Endothelial cell of umbilical vein (primary cell): ENCODE data around the gene LAMA4. TPM values are rescaled to one million over a fixed set of nuclear protein-coding genes. Genes with fewer than 3 reads are reported as not detected.

Source experiments
- BruUV-seq: library from RNA; stranded (reverse); fragments of 400-500 nt; replicated peaks from 2 replicates; lab custom pipeline; 2021; lab: Mats Ljungman, UMichigan
- CTCF ChIA-PET: fragments of 300-600, 350-600 bp; sonication (Branson Sonifier 250); formaldehyde crosslinking; loops from one replicate; lab custom pipeline; 2021; ENCODE audit warnings: antibody characterized with exemption, inconsistent platforms; lab: Charles Lee
- POLR2A ChIA-PET: fragments of 300-600, 350-600 bp; sonication (Branson Sonifier 250); formaldehyde crosslinking; loops from one replicate; lab custom pipeline; 2021; ENCODE audit warnings: antibody characterized with exemption, inconsistent platforms; lab: Charles Lee
- DNase-seq: peaks from one replicate; pipeline ENCODE4 v3.0.0-alpha.2; 2011; ENCODE audit warnings: low read depth, low spot score
- FAIRE-seq: peaks from 2 replicates; lab custom pipeline; 2011; peaks lifted over from hg19 to GRCh38; lab: Jason Lieb, UNC
- H2AFZ ChIP-seq: 2 replicates; pipeline ENCODE4 v1.6.0; 2012; ENCODE audit warnings: low read depth, low read length, control low read depth, inconsistent platforms
- H3K27ac ChIP-seq: 2 replicates; pipeline ENCODE4 v1.5.1; 2011; ENCODE audit warnings: low read depth, mild to moderate bottlenecking, control low read depth, low read length, moderate library complexity; ENCODE audit not compliant: insufficient read depth
- H3K27me3 ChIP-seq, 2 experiments: 2 replicates each; pipeline versions ENCODE4 v1.6.0 to v1.6.1; 2011; ENCODE audit warnings: low read length in 2 of 2, mixed read lengths in 1 of 2; ENCODE audit not compliant: control insufficient read depth in 2 of 2, insufficient read depth in 2 of 2
- H3K36me3 ChIP-seq, 2 experiments: 2 replicates in 1 of 2; 3 replicates in 1 of 2; pipeline ENCODE4 v1.5.1; 2011; ENCODE audit warnings: low read length in 2 of 2, mild to moderate bottlenecking in 1 of 2, moderate library complexity in 1 of 2; ENCODE audit not compliant: control insufficient read depth in 2 of 2, insufficient read depth in 2 of 2; ENCODE audit errors: extremely low read depth in 1 of 2
- H3K4me1 ChIP-seq: 3 replicates; pipeline ENCODE4 v1.5.1; 2011; ENCODE audit warnings: mild to moderate bottlenecking, low read length; ENCODE audit not compliant: control insufficient read depth, insufficient read depth; ENCODE audit errors: extremely low read depth
- H3K4me2 ChIP-seq: 2 replicates; pipeline ENCODE4 v1.6.1; 2011; ENCODE audit warnings: low read length, control low read depth, mixed read lengths; ENCODE audit not compliant: insufficient read depth
- H3K4me3 ChIP-seq, 3 experiments: fragments of 200-600 bp in 1 of 3; sonication (generic), shearing (Covaris generic) in 1 of 3; replicated peaks in 1 of 3; 2 replicates each; pipeline ENCODE4 v1.5.1; 2011 to 2016; ENCODE audit warnings: control low read depth in 3 of 3, low read length in 3 of 3, mild to moderate bottlenecking in 2 of 3, inconsistent platforms in 1 of 3, low read depth in 1 of 3, moderate library complexity in 1 of 3; ENCODE audit not compliant: insufficient read depth in 1 of 3
- H3K79me2 ChIP-seq: 2 replicates; pipeline ENCODE4 v1.6.0; 2012; ENCODE audit warnings: low read length, inconsistent platforms; ENCODE audit not compliant: control insufficient read depth, insufficient read depth
- H3K9ac ChIP-seq: replicated peaks from 2 replicates; pipeline ENCODE3; 2011; ENCODE audit warnings: low read length, control low read depth; ENCODE audit not compliant: insufficient read depth; ENCODE audit errors: extremely low read depth
- H3K9me1 ChIP-seq: replicated peaks from 3 replicates; pipeline ENCODE4 v1.6.0; 2011; ENCODE audit warnings: mild to moderate bottlenecking, low read length; ENCODE audit not compliant: control insufficient read depth, insufficient read depth; ENCODE audit errors: extremely low read depth
- H3K9me3 ChIP-seq: replicated peaks from 2 replicates; pipeline ENCODE4 v1.5.1; 2012; ENCODE audit warnings: low read length, inconsistent platforms; ENCODE audit not compliant: control insufficient read depth, insufficient read depth
- H4K20me1 ChIP-seq: replicated peaks from 2 replicates; pipeline ENCODE3; 2011; ENCODE audit warnings: mild to moderate bottlenecking, low read length; ENCODE audit not compliant: control insufficient read depth, insufficient read depth; ENCODE audit errors: extremely low read depth
- CTCF ChIP-seq, 2 donors: IDR thresholded peaks; 1 replicate in 1 of 2; 2 replicates in 1 of 2; pipeline ENCODE4 v1.5.1; 2011; ENCODE audit warnings: low read length in 2 of 2, mild to moderate bottlenecking in 2 of 2, moderate library complexity in 2 of 2, control low read depth in 1 of 2, inconsistent platforms in 1 of 2, low read depth in 1 of 2; ENCODE audit not compliant: insufficient read depth in 1 of 2; ENCODE audit errors: extremely low read depth in 1 of 2
- EZH2 ChIP-seq: IDR thresholded peaks from 2 replicates; pipeline ENCODE4 v1.6.1; 2012; ENCODE audit warnings: borderline replicate concordance, low read depth, mild to moderate bottlenecking, moderate library complexity, low read length, inconsistent platforms; ENCODE audit not compliant: severe bottlenecking
- FOS ChIP-seq: IDR thresholded peaks from 2 replicates; pipeline ENCODE4 v1.6.1; 2011; ENCODE audit warnings: mild to moderate bottlenecking, low read length, moderate library complexity, borderline replicate concordance; ENCODE audit not compliant: insufficient read depth
- GATA2 ChIP-seq: IDR thresholded peaks from 2 replicates; pipeline ENCODE4 v1.7.0; 2011; ENCODE audit warnings: low read depth, mild to moderate bottlenecking, moderate library complexity, mixed read lengths, low read length; ENCODE audit not compliant: insufficient read length, insufficient read depth
- MYC ChIP-seq: IDR thresholded peaks from one replicate; pipeline ENCODE4 v1.6.1; 2011; ENCODE audit warnings: mild to moderate bottlenecking, low read depth, low read length
- POLR2A ChIP-seq: IDR thresholded peaks from 2 replicates; pipeline ENCODE4 v1.6.1; 2012; ENCODE audit warnings: low read depth, mild to moderate bottlenecking, control low read depth, low read length
- POLR2AphosphoS5 ChIP-seq: IDR thresholded peaks from 2 replicates; pipeline ENCODE4 v1.6.1; 2012; ENCODE audit warnings: low read depth, mild to moderate bottlenecking, control low read depth, low read length, moderate library complexity; ENCODE audit not compliant: insufficient read depth
- dilution Hi-C: fragments of 300-500 bp; cut with MboI; formaldehyde crosslinking; loops from one replicate; pipeline ENCODE4 v1.15.0; 2019; ENCODE audit warnings: low sequenced_read_pairs; ENCODE audit not compliant: extremely low pct_ligation_motif_present
- intact Hi-C: fragments of 100-400 bp; cut with micrococcal nuclease; formaldehyde crosslinking; loops from one replicate; pipeline ENCODE4 v1.10.0; 2022
- polyA plus RNA-seq, 4 experiments: library from polyadenylated mRNA; depleted of rRNA in 3 of 4; stranded (reverse) in 3 of 4; unstranded in 1 of 4; fragments of >200 nt; gene quantifications; 2 replicates each; pipeline versions ENCODE4 v1.2.1 to v1.2.3, GENCODE V29; 2011 to 2012; ENCODE audit warnings: missing spikeins in 1 of 4
- total RNA-seq: library from RNA; stranded (reverse); gene quantifications from 2 replicates; pipeline ENCODE4 v1.2.3, GENCODE V29; 2021
- TF ChIP-seq, protein P1 (sequence below): IDR thresholded peaks from 2 replicates; pipeline ENCODE4 v1.6.1; 2011; ENCODE audit not compliant: insufficient read depth, insufficient read length

The LAMA4 gene
- total and polyA plus RNA-seq, 2 donors (not counting 3 experiments of a cell fraction or from before 2014, with no cell fraction given): 384 to 629 TPM

DNA sequence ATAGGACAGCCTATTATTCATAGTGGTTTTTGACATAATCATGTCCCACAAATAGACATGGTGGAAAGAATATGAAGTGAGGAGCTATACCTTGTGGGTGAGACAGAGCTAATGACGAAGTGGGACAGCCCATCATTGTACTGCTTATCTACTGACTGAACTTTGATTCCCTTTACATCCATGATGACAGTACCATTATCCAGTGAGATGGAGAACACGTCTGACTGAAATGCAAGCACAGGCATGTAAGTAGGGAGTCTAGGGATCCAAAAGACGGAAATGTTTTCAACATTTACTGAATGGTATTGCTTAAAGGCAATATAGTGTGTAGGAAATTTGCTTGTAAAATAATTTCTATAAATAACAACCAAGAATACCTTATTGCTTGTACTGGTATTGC is 123.5 kb downstream of the LAMA4 start:
- Histone ChIP-seq H3K9me1 (no peaks in the 10 kb centered on the region), H3K9ac (no peak overlapping the region), H3K4me1 (no peaks in the 10 kb centered on the region), H4K20me1 (no peaks in the 10 kb centered on the region), H3K27ac (no peak overlapping the region), H3K27me3 (no peaks in the 10 kb centered on the region), H3K36me3 (peaks cover 33 to 84% of the 10 kb centered on the region in 2 experiments), H3K4me2 (no peak overlapping the region), H3K79me2 (no peaks in the 10 kb centered on the region), H2AFZ (no peak overlapping the region), H3K9me3 (no peaks in the 10 kb centered on the region), H3K4me3 (no peak overlapping the region)
- DNase-seq (no peak), FAIRE-seq (no peak)
- TF ChIP-seq POLR2AphosphoS5 (no peak), EZH2 (no peak), CTCF (IDR thresholded peaks at IDR 0.05; ENCODE audit: extremely low read depth in 1 of 2, insufficient read depth in 1 of 2, low read depth in 1 of 2, low read length in 2 of 2) (no peak), GATA2 (no peak), POLR2A (no peak), MYC (no peak), FOS (no peak)
- TF ChIP-seq, protein P1, sequence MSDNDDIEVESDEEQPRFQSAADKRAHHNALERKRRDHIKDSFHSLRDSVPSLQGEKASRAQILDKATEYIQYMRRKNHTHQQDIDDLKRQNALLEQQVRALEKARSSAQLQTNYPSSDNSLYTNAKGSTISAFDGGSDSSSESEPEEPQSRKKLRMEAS: no peak
- intact Hi-C loops: no loop called here
- dilution Hi-C loops: no loop called here
- BruUV-seq: no TSS peak
- POLR2A ChIA-PET: no interaction called here
- CTCF ChIA-PET: no interaction called here
